OCI-LY7 (cell line): ENCODE data around the gene L3MBTL3. TPM values are rescaled to one million over a fixed set of nuclear protein-coding genes. Genes with fewer than 3 reads are reported as not detected.

Source experiments
- BruUV-seq: library from RNA; stranded (reverse); fragments of 400-500 nt; replicated peaks from 2 replicates; lab custom pipeline; 2021; lab: Mats Ljungman, UMichigan
- CTCF ChIA-PET: fragments of 300-600 bp; sonication (Branson Sonifier 250); formaldehyde crosslinking; loops from one replicate; lab custom pipeline; 2022; ENCODE audit warnings: antibody characterized with exemption; ENCODE audit not compliant: unreplicated experiment; lab: Charles Lee
- POLR2A ChIA-PET: fragments of 300-600 bp; sonication (Branson Sonifier 250); formaldehyde crosslinking; loops from one replicate; lab custom pipeline; 2022; ENCODE audit warnings: antibody characterized with exemption; lab: Charles Lee
- DNase-seq: peaks from one replicate; pipeline ENCODE4 v3.0.0-alpha.2; 2015; ENCODE audit warnings: low spot score
- H2AFZ ChIP-seq: fragments of 200-600 bp; sonication (generic), shearing (Covaris generic); 2 replicates; pipeline ENCODE4 v1.6.1; 2014; ENCODE audit warnings: mild to moderate bottlenecking, antibody characterized with exemption, low read length, moderate library complexity
- H3K27ac ChIP-seq: fragments of 200-600 bp; sonication (generic); 2 replicates; pipeline ENCODE4 v1.5.1; 2014; ENCODE audit warnings: mixed run types, low read depth, mild to moderate bottlenecking, moderate library complexity, low read length, inconsistent platforms; ENCODE audit not compliant: poor library complexity, severe bottlenecking
- H3K36me3 ChIP-seq: fragments of 200-600 bp; sonication (generic); 2 replicates; pipeline ENCODE4 v1.6.1; 2014; ENCODE audit warnings: mild to moderate bottlenecking, antibody characterized with exemption, low read length, moderate library complexity, mixed read lengths; ENCODE audit not compliant: insufficient read depth
- H3K4me1 ChIP-seq: fragments of 200-600 bp; sonication (generic); 2 replicates; pipeline ENCODE4 v1.5.1; 2014; ENCODE audit warnings: mild to moderate bottlenecking, low read length; ENCODE audit not compliant: insufficient read depth, poor library complexity, severe bottlenecking
- H3K4me2 ChIP-seq: fragments of 200-600 bp; sonication (generic); 2 replicates; pipeline ENCODE4 v1.6.1; 2014; ENCODE audit warnings: mild to moderate bottlenecking, low read length
- H3K4me3 ChIP-seq: fragments of 200-600 bp; sonication (generic); 2 replicates; pipeline ENCODE4 v1.5.1; 2014; ENCODE audit warnings: mild to moderate bottlenecking, low read depth, low read length; ENCODE audit not compliant: poor library complexity, severe bottlenecking
- H3K79me2 ChIP-seq: fragments of 200-600 bp; sonication (generic); 2 replicates; pipeline ENCODE4 v1.6.1; 2016; ENCODE audit warnings: low read depth, mild to moderate bottlenecking, low read length, moderate library complexity, mixed read lengths; ENCODE audit not compliant: insufficient read depth
- H3K9me2 ChIP-seq: fragments of 200-600 bp; sonication (generic); 2 replicates; pipeline ENCODE4 v1.6.1; 2016; ENCODE audit warnings: mild to moderate bottlenecking, low read length, mixed read lengths; ENCODE audit not compliant: insufficient read depth
- H3K9me3 ChIP-seq: fragments of 200-600 bp; sonication (generic); 2 replicates; pipeline ENCODE4 v1.6.1; 2014; ENCODE audit warnings: mild to moderate bottlenecking, mixed run types, low read length, mixed read lengths
- H4K20me1 ChIP-seq: fragments of 200-600 bp; sonication (generic); 2 replicates; pipeline ENCODE4 v1.6.1; 2014; ENCODE audit warnings: mild to moderate bottlenecking, antibody characterized with exemption, low read length, moderate library complexity, mixed read lengths; ENCODE audit not compliant: insufficient read depth
- EZH2phosphoT487 ChIP-seq: fragments of 200-600 bp; sonication (generic); IDR thresholded peaks from 2 replicates; pipeline ENCODE4 v1.6.1; 2018; ENCODE audit warnings: low read depth, borderline replicate concordance, mild to moderate bottlenecking, mixed run types, antibody characterized with exemption, low read length, moderate library complexity, mixed read lengths
- intact Hi-C: fragments of 100-400 bp; cut with micrococcal nuclease; formaldehyde crosslinking; loops from one replicate; pipeline ENCODE4 v1.10.0; 2022; ENCODE audit not compliant: unreplicated experiment
- total RNA-seq, 2 experiments: library from RNA; depleted of rRNA in 1 of 2; stranded (reverse); fragments of >200 nt in 1 of 2; shearing (Covaris generic) in 1 of 2; gene quantifications; 2 replicates each; pipeline ENCODE4 v1.2.3, GENCODE V29; 2014 to 2022
- TF ChIP-seq, protein P1 (sequence below): fragments of 200-600 bp; sonication (generic); conservative IDR thresholded peaks from 2 replicates; pipeline ENCODE4 v1.5.1; 2014; ENCODE audit warnings: mild to moderate bottlenecking, antibody characterized with exemption, low read length, moderate library complexity, mixed read lengths

Gene L3MBTL3
- total RNA-seq, 2 experiments from 2014 or later = 7.9 to 11.0 TPM

DNA sequence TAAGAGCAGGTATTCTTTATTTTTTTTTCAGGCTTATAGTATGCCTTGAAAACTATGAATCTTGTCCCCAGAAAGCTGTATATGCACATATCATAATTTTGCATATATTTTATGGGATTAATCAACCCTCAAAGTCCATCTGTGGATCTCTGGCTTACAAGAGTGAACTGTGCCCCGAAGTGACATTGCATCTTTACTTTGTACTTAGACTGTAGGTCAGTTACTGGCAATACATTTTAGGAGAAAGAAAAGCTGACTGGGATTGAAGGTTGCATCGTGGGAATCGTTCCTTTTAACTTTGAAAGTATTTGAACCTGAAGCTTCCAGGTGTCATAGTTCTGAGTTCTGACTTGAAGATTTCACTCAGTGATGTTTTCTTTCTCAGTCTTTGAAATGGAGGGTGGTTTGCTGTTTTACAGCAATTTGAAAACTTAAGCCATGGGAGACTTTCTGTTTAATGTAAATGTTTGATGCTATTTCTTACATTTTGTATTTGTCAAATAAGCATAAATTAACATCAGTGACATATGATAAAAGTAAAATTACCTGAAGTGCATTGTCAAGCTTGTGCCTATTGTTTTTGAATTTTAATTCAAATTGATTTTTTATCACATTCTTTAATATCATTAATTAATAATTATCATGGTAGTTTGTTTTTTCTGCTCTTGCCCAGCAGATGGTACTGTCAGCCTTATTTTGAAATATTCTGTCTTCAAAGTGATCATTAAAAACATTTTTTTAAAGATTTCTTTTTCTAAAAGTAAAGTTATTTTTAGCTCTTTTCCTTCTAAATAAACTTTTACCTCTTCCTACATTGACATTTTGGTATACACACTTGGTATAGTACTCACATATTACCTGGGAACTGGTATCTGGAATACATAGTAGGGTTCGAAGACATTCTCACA, 29.0 kb downstream of the L3MBTL3 start:
- Histone ChIP-seq H3K79me2 (no peaks in the 10 kb centered on the region), H3K4me2 (no peak overlapping the region), H4K20me1 (no peaks in the 10 kb centered on the region), H3K4me3 (no peak overlapping the region), H2AFZ (no peak overlapping the region), H3K36me3 (no peaks in the 10 kb centered on the region), H3K27ac (no peak overlapping the region), H3K9me3 (no peaks in the 10 kb centered on the region), H3K4me1 (no peaks in the 10 kb centered on the region), H3K9me2 (no peaks in the 10 kb centered on the region)
- intact Hi-C loops = loop anchor here (10.0 kb wide), 1 partner anchor 237 kb away; no protein-coding TSS in a partner anchor
- TF ChIP-seq EZH2phosphoT487 = no peak
- TF ChIP-seq, protein P1, sequence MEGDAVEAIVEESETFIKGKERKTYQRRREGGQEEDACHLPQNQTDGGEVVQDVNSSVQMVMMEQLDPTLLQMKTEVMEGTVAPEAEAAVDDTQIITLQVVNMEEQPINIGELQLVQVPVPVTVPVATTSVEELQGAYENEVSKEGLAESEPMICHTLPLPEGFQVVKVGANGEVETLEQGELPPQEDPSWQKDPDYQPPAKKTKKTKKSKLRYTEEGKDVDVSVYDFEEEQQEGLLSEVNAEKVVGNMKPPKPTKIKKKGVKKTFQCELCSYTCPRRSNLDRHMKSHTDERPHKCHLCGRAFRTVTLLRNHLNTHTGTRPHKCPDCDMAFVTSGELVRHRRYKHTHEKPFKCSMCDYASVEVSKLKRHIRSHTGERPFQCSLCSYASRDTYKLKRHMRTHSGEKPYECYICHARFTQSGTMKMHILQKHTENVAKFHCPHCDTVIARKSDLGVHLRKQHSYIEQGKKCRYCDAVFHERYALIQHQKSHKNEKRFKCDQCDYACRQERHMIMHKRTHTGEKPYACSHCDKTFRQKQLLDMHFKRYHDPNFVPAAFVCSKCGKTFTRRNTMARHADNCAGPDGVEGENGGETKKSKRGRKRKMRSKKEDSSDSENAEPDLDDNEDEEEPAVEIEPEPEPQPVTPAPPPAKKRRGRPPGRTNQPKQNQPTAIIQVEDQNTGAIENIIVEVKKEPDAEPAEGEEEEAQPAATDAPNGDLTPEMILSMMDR = peak; percentile 62
- ChIA-PET POLR2A (interaction anchor here (0.6 to 1.2 kb wide), 6 partner anchors 9 to 143 kb away, joined by 3 to 5 read pairs (median 3); no protein-coding TSS in a partner anchor), CTCF (no interaction called here)
- no peak for DNase-seq
- BruUV-seq = no TSS peak

DNA sequence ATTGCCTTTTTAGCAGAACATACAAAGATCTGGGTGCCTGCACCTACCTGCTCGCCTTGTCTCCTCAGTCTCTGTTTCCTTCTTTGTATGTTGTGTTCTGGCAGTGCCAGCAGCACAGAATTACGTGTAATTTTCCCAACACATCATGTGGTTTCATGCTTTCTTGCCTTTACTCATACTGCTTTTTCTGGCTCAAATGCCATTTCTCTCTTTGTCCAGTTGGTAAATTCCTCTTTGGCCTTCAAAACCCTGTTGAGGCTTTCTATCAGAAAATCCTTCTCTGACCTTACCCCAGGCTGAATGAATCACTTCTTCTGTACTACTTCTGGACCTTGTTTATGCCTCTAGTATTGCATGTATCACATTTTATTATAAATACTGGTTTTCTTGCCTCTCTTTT, 31.8 kb downstream of the L3MBTL3 start:
- Histone ChIP-seq H3K36me3 (no peaks in the 10 kb centered on the region), H3K9me2 (no peaks in the 10 kb centered on the region), H2AFZ (no peak overlapping the region), H3K4me1 (no peaks in the 10 kb centered on the region), H3K4me3 (no peak overlapping the region), H3K79me2 (no peaks in the 10 kb centered on the region), H3K27ac (no peak overlapping the region), H4K20me1 (no peaks in the 10 kb centered on the region), H3K9me3 (no peaks in the 10 kb centered on the region), H3K4me2 (no peak overlapping the region)
- POLR2A ChIA-PET = no interaction called here
- TF ChIP-seq EZH2phosphoT487 = no peak
- TF ChIP-seq, protein P1 = no peak
- CTCF ChIA-PET = no interaction called here
- DNase-seq = no peak
- BruUV-seq = no TSS peak
- intact Hi-C loops = no loop called here

DNA sequence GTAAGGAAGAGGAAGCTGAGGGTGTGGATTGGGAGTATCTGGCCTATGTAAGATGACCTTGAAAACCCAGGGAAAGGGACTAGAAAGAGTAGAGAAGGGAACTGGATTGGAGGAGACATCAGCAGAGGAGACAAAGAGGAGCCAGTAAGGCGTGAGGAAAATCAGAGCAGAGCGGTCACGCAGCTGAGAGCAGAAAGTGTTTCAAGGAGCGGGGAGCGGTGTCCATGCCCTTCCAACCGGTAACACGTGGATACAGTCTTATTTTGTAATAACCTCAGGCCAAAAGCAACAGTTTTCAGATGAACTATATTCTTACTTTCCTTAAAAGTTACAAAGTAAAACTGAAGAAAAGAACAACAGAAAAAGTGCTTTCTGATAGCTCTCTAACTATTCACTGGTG, 36.3 kb downstream of the L3MBTL3 start:
- Histone ChIP-seq H4K20me1 (no peaks in the 10 kb centered on the region), H3K79me2 (no peaks in the 10 kb centered on the region), H3K36me3 (no peaks in the 10 kb centered on the region), H3K4me1 (no peaks in the 10 kb centered on the region), H3K4me3 (no peak overlapping the region), H3K27ac (no peak overlapping the region), H3K9me2 (no peaks in the 10 kb centered on the region), H3K4me2 (no peak overlapping the region), H2AFZ (no peak overlapping the region), H3K9me3 (no peaks in the 10 kb centered on the region)
- BruUV-seq = no TSS peak
- TF ChIP-seq EZH2phosphoT487 = no peak
- TF ChIP-seq, protein P1 = no peak
- DNase-seq = no peak
- ChIA-PET CTCF (no interaction called here), POLR2A (no interaction called here)
- intact Hi-C loops = no loop called here
